ENCODE results near the gene MYO1A.

Gene MYO1A

DNA sequence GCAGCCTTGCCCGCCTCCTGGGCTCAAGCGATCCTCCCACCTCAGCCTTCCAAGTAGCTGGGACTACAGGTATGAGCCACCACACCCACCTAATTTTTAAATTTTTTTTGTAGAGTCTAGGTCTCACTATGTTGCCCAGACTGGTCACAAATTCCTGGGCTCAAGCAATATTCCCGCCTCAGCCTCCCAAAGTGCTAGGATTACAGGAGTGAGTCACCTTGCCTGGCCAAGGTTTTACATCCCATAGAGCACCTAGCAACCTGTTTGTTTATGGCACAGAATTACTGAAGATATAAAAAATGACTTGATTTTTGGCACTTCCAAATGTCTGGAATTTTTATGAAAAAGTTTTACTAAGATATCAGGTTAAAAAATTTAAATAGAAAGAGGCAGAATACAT lies 16.5 kb downstream of the MYO1A start:
- H3K4me1 ChIP-seq = no peaks in the 10 kb centered on the region
- DNase-seq = no peak
- no peak overlapping the region for H3K4me3 ChIP-seq (ENCODE audit: low read depth, low read length)
- no peaks in the 10 kb centered on the region for H3K27me3 ChIP-seq
- H3K36me3 ChIP-seq = no peaks in the 10 kb centered on the region
- TF ChIP-seq, protein P1, sequence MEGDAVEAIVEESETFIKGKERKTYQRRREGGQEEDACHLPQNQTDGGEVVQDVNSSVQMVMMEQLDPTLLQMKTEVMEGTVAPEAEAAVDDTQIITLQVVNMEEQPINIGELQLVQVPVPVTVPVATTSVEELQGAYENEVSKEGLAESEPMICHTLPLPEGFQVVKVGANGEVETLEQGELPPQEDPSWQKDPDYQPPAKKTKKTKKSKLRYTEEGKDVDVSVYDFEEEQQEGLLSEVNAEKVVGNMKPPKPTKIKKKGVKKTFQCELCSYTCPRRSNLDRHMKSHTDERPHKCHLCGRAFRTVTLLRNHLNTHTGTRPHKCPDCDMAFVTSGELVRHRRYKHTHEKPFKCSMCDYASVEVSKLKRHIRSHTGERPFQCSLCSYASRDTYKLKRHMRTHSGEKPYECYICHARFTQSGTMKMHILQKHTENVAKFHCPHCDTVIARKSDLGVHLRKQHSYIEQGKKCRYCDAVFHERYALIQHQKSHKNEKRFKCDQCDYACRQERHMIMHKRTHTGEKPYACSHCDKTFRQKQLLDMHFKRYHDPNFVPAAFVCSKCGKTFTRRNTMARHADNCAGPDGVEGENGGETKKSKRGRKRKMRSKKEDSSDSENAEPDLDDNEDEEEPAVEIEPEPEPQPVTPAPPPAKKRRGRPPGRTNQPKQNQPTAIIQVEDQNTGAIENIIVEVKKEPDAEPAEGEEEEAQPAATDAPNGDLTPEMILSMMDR (IDR thresholded peaks at IDR 0.05; ENCODE audit: low read depth, low read length) = no peak
- no peaks in the 10 kb centered on the region for H3K9me3 ChIP-seq

DNA sequence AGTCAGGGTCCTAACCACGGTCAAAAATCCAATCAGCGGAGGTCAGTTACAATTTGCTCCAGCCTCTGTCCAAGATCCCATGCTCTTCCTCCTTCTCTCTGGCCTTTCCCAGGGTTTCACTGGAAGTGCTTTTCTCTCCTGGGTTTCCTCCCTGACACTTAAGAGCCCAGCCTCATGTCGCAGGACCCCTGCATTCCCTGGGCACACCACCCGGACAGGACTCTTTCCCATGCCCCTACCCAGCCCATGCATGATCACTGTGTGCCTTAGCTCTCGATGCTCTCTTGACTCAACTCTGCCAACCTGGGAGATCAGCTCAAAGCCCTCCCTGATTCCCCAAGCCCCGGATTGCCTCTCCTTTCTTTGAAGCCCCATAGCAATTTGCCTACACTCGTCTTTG lies 18.1 kb downstream of the MYO1A start:
- TF ChIP-seq, protein P1 (IDR thresholded peaks at IDR 0.05; ENCODE audit: low read depth, low read length) = no peak
- no peak for DNase-seq
- H3K36me3 ChIP-seq = no peaks in the 10 kb centered on the region

DNA sequence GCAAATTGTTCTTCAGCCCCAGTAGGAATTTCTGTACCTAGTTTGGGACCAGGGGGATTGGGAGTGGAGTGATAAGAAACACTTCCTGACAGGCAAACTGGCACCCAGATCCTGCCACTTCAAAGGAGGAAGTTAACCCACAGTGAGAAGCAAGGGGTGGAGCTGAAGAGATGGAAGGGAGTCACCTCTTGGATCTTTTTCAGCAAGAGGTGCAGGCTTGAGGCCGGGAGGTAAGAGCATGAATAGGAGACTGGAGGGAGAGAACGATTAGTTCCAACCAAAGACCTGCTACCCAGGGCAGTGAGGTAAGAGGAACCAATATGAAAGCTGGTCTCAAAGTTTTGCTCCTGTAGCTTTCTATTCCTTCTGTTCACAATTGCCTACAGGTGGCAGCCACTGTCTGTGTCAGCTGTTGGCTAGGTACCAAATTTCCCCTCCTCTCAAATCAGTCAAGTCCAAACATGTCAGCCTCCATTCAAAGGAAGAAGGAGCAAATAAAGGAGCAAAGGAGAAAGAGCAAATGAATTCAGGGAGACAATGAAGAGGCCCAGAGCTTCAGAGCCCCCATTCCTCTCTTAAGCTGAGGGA lies 18.7 kb downstream of the MYO1A start:
- TF ChIP-seq, protein P1 (IDR thresholded peaks at IDR 0.05; ENCODE audit: low read depth, low read length) = peak; percentile 12; the same call in 1 of the 2 replicates
- DNase-seq = no peak

More for the DNA sequence above, 18.1 kb downstream of the MYO1A start:
- H3K27me3 ChIP-seq = no peaks in the 10 kb centered on the region
- no peak overlapping the region for H3K4me3 ChIP-seq (ENCODE audit: low read depth, low read length)
- no peaks in the 10 kb centered on the region for H3K9me3 ChIP-seq
- H3K4me1 ChIP-seq = peaks cover 11% of the 10 kb centered on the region

DNA sequence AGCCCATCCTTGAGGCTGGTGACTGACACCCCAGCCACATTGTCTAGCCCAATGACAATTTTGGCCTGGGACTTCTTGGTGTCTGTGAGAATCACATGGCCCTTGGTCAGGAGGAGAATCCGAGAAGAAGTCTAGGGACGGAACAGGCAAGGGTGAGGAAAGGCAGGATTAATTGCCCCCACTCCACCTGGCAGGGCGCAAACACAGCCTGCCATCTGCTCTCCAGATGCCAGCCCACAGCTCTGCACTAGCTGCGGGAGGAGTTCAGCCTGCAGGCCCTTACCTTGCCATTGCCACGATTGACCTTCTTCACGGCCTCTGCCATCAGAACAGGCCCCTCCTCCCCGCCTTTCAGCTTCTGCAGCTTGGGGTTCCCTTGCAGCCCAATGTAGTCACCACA lies 20.5 kb downstream of the MYO1A start:
- no peak overlapping the region for H3K4me3 ChIP-seq (ENCODE audit: low read depth, low read length)
- peaks cover 15% of the 10 kb centered on the region for H3K4me1 ChIP-seq
- H3K36me3 ChIP-seq = no peaks in the 10 kb centered on the region
- H3K27me3 ChIP-seq = no peaks in the 10 kb centered on the region
- DNase-seq = no peak
- H3K9me3 ChIP-seq = no peaks in the 10 kb centered on the region
- TF ChIP-seq, protein P1 (IDR thresholded peaks at IDR 0.05; ENCODE audit: low read depth, low read length) = no peak

More for the DNA sequence above, 18.7 kb downstream of the MYO1A start:
- H3K27me3 ChIP-seq = no peaks in the 10 kb centered on the region
- no peak overlapping the region for H3K4me3 ChIP-seq (ENCODE audit: low read depth, low read length)
- H3K36me3 ChIP-seq = no peaks in the 10 kb centered on the region
- H3K9me3 ChIP-seq = no peaks in the 10 kb centered on the region
- peaks cover 15% of the 10 kb centered on the region for H3K4me1 ChIP-seq

DNA sequence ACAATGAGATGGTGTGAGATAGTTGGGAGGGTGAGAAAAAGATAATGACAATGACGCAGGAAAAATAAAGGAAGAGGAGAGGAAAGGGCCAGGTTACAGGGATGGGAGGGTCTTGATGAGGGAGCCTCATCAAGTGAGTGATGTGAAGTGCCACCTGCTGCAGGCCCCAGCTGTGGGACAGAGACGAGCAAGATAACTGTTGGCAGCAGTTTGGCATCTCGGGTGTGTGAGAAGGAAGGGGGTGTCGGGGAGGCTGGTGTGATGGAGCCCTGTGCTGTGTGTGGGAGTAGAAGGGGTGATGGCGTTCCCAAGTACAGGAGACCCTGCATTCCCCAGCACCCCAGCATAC lies 22.1 kb downstream of the MYO1A start:
- TF ChIP-seq, protein P1 (IDR thresholded peaks at IDR 0.05; ENCODE audit: low read depth, low read length) = no peak
- H3K9me3 ChIP-seq = no peaks in the 10 kb centered on the region
- no peaks in the 10 kb centered on the region for H3K36me3 ChIP-seq
- H3K4me3 ChIP-seq (ENCODE audit: low read depth, low read length) = no peak overlapping the region
- H3K27me3 ChIP-seq = no peaks in the 10 kb centered on the region
- DNase-seq = no peak
- H3K4me1 ChIP-seq = peaks cover 15% of the 10 kb centered on the region

DNA sequence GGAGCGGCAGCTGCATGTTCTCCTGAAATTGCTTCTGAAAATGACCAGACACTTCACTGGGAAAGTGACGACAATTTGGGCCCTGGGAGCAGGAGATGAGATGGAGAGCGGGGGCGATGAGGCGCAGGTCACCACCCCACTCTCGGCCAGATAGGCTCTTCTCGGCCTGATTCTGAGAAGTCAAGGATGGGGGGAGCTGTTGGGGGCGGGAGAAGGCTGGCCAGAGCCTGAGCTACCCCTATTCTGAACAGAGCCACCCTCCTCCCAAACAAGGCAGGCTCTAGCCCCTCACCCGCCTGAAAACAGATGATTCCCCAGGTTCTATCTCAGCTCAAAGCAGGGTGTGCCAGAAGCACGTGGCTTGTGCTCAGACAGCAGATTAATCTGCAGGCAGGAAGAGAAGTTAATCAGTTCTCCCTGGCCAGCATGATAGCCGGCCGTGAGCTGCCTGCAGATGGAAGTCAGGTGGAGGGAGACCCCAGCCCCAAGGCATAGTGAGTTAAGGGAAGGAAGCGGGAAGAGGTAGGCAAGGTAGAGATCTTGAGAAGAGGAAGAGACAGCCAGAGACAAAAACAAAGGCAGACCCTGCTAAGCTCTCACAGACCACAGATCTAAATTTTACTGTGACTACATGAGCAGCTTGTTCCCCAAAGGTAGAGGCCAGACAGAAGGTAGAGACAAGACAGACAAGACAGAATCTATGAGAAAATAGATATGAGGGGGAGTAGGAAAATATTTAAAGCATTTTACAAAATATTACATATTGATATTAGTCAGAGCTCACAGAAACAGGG lies 22.7 kb downstream of the MYO1A start:
- DNase-seq = peak; percentile 31
- peaks cover 15% of the 10 kb centered on the region for H3K4me1 ChIP-seq
- no peak overlapping the region for H3K4me3 ChIP-seq (ENCODE audit: low read depth, low read length)
- TF ChIP-seq, protein P1 (IDR thresholded peaks at IDR 0.05; ENCODE audit: low read depth, low read length) = no peak
- H3K27me3 ChIP-seq = no peaks in the 10 kb centered on the region
- no peaks in the 10 kb centered on the region for H3K36me3 ChIP-seq
- H3K9me3 ChIP-seq = no peaks in the 10 kb centered on the region
